ENCODE measurements around the gene MEP1B. TPM values are rescaled to one million over a fixed set of nuclear protein-coding genes. Genes with fewer than 3 reads are reported as not detected.
"Not testable (repeated sequence)": the region's sequence is repeated elsewhere in the genome, so short reads cannot be mapped to it uniquely, and the experiment has no call there.

MEP1B gene
- total and polyA plus RNA-seq, 5 donors, result not detected

GRCh38 chr18:32209685-32210445 lies 20.0 kb downstream of the MEP1B start:
- H3K4me3 ChIP-seq (ENCODE audit: low read length), result no peak overlapping the region
- ATAC-seq, result no peak
- 78% methylated on average over 10 of the region's 10 CpGs for WGBS
- no peaks in the 10 kb centered on the region for H3K4me1 ChIP-seq (ENCODE audit: control insufficient read depth, insufficient read depth, low read length)
- DNase-seq, result no peak
- no peaks in the 10 kb centered on the region for H3K27me3 ChIP-seq (ENCODE audit: control insufficient read depth, insufficient read depth)
- no peak overlapping the region for H3K27ac ChIP-seq (ENCODE audit: low read length)
- intact Hi-C loops (cut with DNase I), result no loop called here
- H3K9me3 ChIP-seq (ENCODE audit: control insufficient read depth, low read length), result no peaks in the 10 kb centered on the region

GRCh38 chr18:32213693-32214092 lies 23.9 kb downstream of the MEP1B start:
- ATAC-seq (no peak), DNase-seq (no peak)
- H3K4me3 ChIP-seq (ENCODE audit: low read length), result no peak overlapping the region
- WGBS, result 85% methylated on average over 2 of the region's 2 CpGs
- H3K27ac ChIP-seq (ENCODE audit: low read length), result no peak overlapping the region
- no peaks in the 10 kb centered on the region for H3K4me1 ChIP-seq (ENCODE audit: control insufficient read depth, insufficient read depth, low read length)
- no peaks in the 10 kb centered on the region for H3K9me3 ChIP-seq (ENCODE audit: control insufficient read depth, low read length)
- no peaks in the 10 kb centered on the region for H3K27me3 ChIP-seq (ENCODE audit: control insufficient read depth, insufficient read depth)
- intact Hi-C loops (cut with DNase I), result no loop called here

GRCh38 chr18:32216390-32216789 lies 26.6 kb downstream of the MEP1B start:
- Histone ChIP-seq H3K9me3 (ENCODE audit: control insufficient read depth, low read length) (no peaks in the 10 kb centered on the region), H3K4me1 (ENCODE audit: control insufficient read depth, insufficient read depth, low read length) (no peaks in the 10 kb centered on the region), H3K27ac (ENCODE audit: low read length) (no peak overlapping the region), H3K4me3 (ENCODE audit: low read length) (no peak overlapping the region), H3K27me3 (ENCODE audit: control insufficient read depth, insufficient read depth) (no peaks in the 10 kb centered on the region)
- 94% methylated on average over 2 of the region's 2 CpGs for WGBS
- no peak for ATAC-seq
- no peak for DNase-seq
- intact Hi-C loops (cut with DNase I), result no loop called here

- Histone ChIP-seq H3K9me3 (ENCODE audit: control insufficient read depth, low read length) (no peaks in the 10 kb centered on the region), H3K27ac (ENCODE audit: low read length) (no peak overlapping the region), H3K4me1 (ENCODE audit: control insufficient read depth, insufficient read depth, low read length) (no peaks in the 10 kb centered on the region), H3K4me3 (ENCODE audit: low read length) (no peak overlapping the region), H3K27me3 (ENCODE audit: control insufficient read depth, insufficient read depth) (no peaks in the 10 kb centered on the region)
- no peak for ATAC-seq
- intact Hi-C loops (cut with DNase I), result no loop called here
- 79% methylated on average over 3 of the region's 3 CpGs for WGBS
- DNase-seq, result no peak
These were observed 29.7 kb downstream of the MEP1B start for GRCh38 chr18:32219431-32220018.

GRCh38 chr18:32233348-32233747 lies 43.5 kb downstream of the MEP1B start:
- intact Hi-C loops (cut with DNase I); ATAC-seq: not testable (repeated sequence)
- WGBS, result 92% methylated on average over 15 of the region's 15 CpGs

GRCh38 chr18:32237049-32237448 lies 47.2 kb downstream of the MEP1B start:
- intact Hi-C loops (cut with DNase I), result no loop called here

More at GRCh38 chr18:32233348-32233747, 43.5 kb downstream of the MEP1B start:
- DNase-seq; H3K27ac ChIP-seq (ENCODE audit: low read length); H3K4me1 ChIP-seq (ENCODE audit: control insufficient read depth, insufficient read depth, low read length); H3K9me3 ChIP-seq (ENCODE audit: control insufficient read depth, low read length); H3K4me3 ChIP-seq (ENCODE audit: low read length); H3K27me3 ChIP-seq (ENCODE audit: control insufficient read depth, insufficient read depth): not testable (repeated sequence)

GRCh38 chr18:32238635-32239268 lies 48.9 kb downstream of the MEP1B start:
- no peak overlapping the region for H3K27ac ChIP-seq (ENCODE audit: low read length)
- no peak for DNase-seq
- intact Hi-C loops (cut with DNase I), result no loop called here
- H3K9me3 ChIP-seq (ENCODE audit: control insufficient read depth, low read length), result no peaks in the 10 kb centered on the region
- H3K4me1 ChIP-seq (ENCODE audit: control insufficient read depth, insufficient read depth, low read length), result no peaks in the 10 kb centered on the region
- no peaks in the 10 kb centered on the region for H3K27me3 ChIP-seq (ENCODE audit: control insufficient read depth, insufficient read depth)
- no peak for ATAC-seq
- WGBS, result 83% methylated on average over 5 of the region's 5 CpGs
- H3K4me3 ChIP-seq (ENCODE audit: low read length), result no peak overlapping the region

More at GRCh38 chr18:32237049-32237448, 47.2 kb downstream of the MEP1B start:
- ATAC-seq (no peak), DNase-seq (no peak)
- Histone ChIP-seq H3K4me3 (ENCODE audit: low read length) (no peak overlapping the region), H3K27ac (ENCODE audit: low read length) (no peak overlapping the region), H3K4me1 (ENCODE audit: control insufficient read depth, insufficient read depth, low read length) (no peaks in the 10 kb centered on the region), H3K9me3 (ENCODE audit: control insufficient read depth, low read length) (no peaks in the 10 kb centered on the region), H3K27me3 (ENCODE audit: control insufficient read depth, insufficient read depth) (no peaks in the 10 kb centered on the region)
- WGBS, result 58% methylated on average over 3 of the region's 3 CpGs

GRCh38 chr18:32242395-32242794 lies 52.6 kb downstream of the MEP1B start:
- H3K4me1 ChIP-seq (ENCODE audit: control insufficient read depth, insufficient read depth, low read length), result no peaks in the 10 kb centered on the region
- 75% methylated on average over 2 of the region's 2 CpGs for whole genome bisulfite sequencing
- H3K4me3 ChIP-seq (ENCODE audit: low read length), result no peak overlapping the region
- ATAC-seq (no peak), DNase-seq (no peak)
- no peaks in the 10 kb centered on the region for H3K27me3 ChIP-seq (ENCODE audit: control insufficient read depth, insufficient read depth)
- H3K9me3 ChIP-seq (ENCODE audit: control insufficient read depth, low read length), result no peaks in the 10 kb centered on the region
- intact Hi-C loops (cut with DNase I), result no loop called here
- no peak overlapping the region for H3K27ac ChIP-seq (ENCODE audit: low read length)

- Histone ChIP-seq H3K4me1 (ENCODE audit: control insufficient read depth, insufficient read depth, low read length) (no peaks in the 10 kb centered on the region), H3K4me3 (ENCODE audit: low read length) (no peak overlapping the region), H3K27ac (ENCODE audit: low read length) (no peak overlapping the region), H3K27me3 (ENCODE audit: control insufficient read depth, insufficient read depth) (no peaks in the 10 kb centered on the region), H3K9me3 (ENCODE audit: control insufficient read depth, low read length) (no peaks in the 10 kb centered on the region)
- ATAC-seq (no peak), DNase-seq (no peak)
- WGBS, result 83% methylated on average over 6 of the region's 6 CpGs
- intact Hi-C loops (cut with DNase I), result no loop called here
These were observed 53.5 kb downstream of the MEP1B start for GRCh38 chr18:32243358-32243757.

GRCh38 chr18:32244881-32245280 lies 55.0 kb downstream of the MEP1B start:
- Histone ChIP-seq H3K27me3 (ENCODE audit: control insufficient read depth, insufficient read depth) (no peaks in the 10 kb centered on the region), H3K9me3 (ENCODE audit: control insufficient read depth, low read length) (no peaks in the 10 kb centered on the region), H3K4me1 (ENCODE audit: control insufficient read depth, insufficient read depth, low read length) (no peaks in the 10 kb centered on the region), H3K27ac (ENCODE audit: low read length) (no peak overlapping the region), H3K4me3 (ENCODE audit: low read length) (no peak overlapping the region)
- intact Hi-C loops (cut with DNase I), result no loop called here
- WGBS, result 66% methylated on average over 5 of the region's 5 CpGs
- ATAC-seq, result no peak
- no peak for DNase-seq

- no peaks in the 10 kb centered on the region for H3K27me3 ChIP-seq (ENCODE audit: control insufficient read depth, insufficient read depth)
These were observed 59.5 kb downstream of the MEP1B start for GRCh38 chr18:32249147-32249929.

More at GRCh38 chr18:32249147-32249929, 59.5 kb downstream of the MEP1B start:
- Histone ChIP-seq H3K4me3 (ENCODE audit: low read length) (no peak overlapping the region), H3K4me1 (ENCODE audit: control insufficient read depth, insufficient read depth, low read length) (no peaks in the 10 kb centered on the region), H3K27ac (ENCODE audit: low read length) (no peak overlapping the region), H3K9me3 (ENCODE audit: control insufficient read depth, low read length) (no peaks in the 10 kb centered on the region)
- DNase-seq (no peak), ATAC-seq (no peak)
- WGBS, result 85% methylated on average over 8 of the region's 8 CpGs
- intact Hi-C loops (cut with DNase I), result no loop called here

All from right cardiac atrium (tissue), 5 donors.